ENCODE results near the gene CSH1. TPM values are rescaled to one million over a fixed set of nuclear protein-coding genes. Genes with fewer than 3 reads are reported as not detected.
"Not testable (repeated sequence)": the region's sequence is repeated elsewhere in the genome, so short reads cannot be mapped to it uniquely, and the experiment has no call there.

The CSH1 gene
- total RNA-seq, 2 experiments from 2014 or later = not detected

DNA sequence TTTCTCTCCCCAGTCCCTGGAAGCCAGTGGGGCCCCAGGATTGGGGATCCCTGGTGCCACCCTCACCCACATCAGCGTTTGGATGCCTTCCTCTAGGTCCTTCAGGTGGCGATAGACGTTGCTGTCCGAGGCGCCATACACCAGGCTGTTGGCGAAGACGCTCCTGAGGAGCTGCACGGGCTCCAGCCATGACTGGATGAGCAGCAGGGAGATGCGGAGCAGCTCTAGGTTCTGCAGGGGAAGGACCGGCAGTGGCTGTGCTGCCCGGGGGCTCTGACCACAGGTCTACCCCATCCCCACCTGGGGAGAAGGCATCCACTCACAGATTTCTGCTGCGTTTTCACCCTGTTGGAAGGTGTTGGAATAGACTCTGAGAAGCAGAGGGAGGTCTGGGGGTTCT, 15.7 kb downstream of the CSH1 start:
- ChIA-PET POLR2A (no interaction called here), CTCF (interaction anchor here (1.4 kb wide), 1 partner anchor 31 kb away, joined by 7 read pairs; the partner anchor contains the start of gene CSHL1)

DNA sequence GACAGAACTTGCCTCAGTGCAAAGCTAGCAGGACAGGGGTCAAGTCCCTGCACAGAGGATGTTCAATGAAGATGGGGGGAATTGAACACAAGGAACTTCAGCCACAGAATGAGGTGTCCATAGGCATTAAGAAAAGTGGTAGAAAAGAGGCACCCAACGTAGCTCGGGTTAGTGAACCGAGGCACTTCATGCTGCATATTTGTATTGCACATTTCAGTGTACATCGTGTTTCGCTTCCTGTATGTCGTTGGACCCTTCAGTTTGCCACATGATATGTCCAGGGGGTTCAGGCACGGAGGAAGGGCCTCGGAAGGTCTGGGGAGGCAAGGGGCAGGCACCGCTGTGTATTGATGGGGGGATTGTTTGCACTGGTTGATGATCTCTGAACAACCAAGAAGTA, 18.0 kb downstream of the CSH1 start:
- CTCF ChIA-PET, POLR2A ChIA-PET: not testable (repeated sequence)

DNA sequence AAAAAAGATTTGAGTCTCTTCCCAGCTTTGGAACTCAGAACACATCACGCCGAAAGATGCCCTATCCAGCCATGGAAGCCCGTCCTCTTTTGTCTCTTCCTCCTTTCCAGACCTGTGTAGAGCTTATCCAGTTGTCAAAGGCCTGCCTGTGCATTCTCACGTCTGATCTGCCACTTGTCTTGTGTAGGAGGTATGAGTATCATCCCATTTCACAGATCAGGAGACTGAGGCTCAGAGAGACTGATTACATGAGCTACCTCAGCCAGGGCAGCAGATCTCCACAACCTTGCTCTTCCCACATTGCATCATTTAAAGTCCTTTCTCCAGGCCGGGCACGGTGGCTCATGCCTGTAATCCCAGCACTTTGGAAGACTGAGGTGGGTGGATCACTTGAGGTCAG, 21.7 kb downstream of the CSH1 start:
- CTCF ChIA-PET, POLR2A ChIA-PET: not testable (repeated sequence)

GRCh38 chr17:63874061-63874626, 22.2 kb downstream of the CSH1 start:
- POLR2A ChIA-PET = not testable (repeated sequence)

GRCh38 chr17:63873577-63873976, 22.8 kb downstream of the CSH1 start, which contains the start of gene CSH2:
CSH2 (minus strand) TSS chr17:63873677; CDS start chr17:63873614, 63 bp downstream.
- POLR2A ChIA-PET, CTCF ChIA-PET: not testable (repeated sequence)

More at GRCh38 chr17:63874061-63874626, 22.2 kb downstream of the CSH1 start:
- CTCF ChIA-PET = not testable (repeated sequence)

DNA sequence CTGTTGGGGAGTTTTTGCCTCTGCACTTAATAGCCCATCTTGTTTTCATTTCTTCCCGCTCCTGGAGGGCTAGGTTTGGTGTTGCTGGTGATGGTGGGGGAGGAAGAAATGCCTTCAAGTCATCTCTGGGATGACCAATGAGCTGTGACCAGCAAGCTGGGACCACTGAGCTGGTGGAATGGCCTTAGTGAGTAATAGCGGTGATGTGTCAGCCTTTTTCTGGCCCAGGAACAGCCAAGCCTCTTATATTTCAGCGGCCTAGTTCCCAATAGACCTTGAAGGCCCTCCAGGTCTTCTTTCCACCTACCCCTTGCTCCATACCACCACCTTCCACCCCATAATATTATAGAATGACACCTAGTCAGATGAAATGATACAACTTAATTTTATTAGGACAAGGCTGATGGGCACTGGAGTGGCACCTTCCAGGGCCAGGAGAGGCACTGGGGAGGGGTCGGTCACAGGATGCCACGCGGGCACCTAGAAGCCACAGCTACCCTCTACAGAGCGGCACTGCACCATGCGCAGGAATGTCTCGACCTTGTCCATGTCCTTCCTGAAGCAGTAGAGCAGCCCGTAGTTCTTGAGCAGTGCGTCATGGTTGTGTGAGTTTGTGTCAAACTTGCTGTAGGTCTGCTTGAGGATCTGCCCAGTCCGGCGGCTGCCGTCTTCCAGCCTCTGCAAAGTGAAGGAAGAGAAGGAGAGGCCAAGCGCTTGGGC, 24.6 kb downstream of the CSH1 start:
- CTCF ChIA-PET, POLR2A ChIA-PET: not testable (repeated sequence)

DNA sequence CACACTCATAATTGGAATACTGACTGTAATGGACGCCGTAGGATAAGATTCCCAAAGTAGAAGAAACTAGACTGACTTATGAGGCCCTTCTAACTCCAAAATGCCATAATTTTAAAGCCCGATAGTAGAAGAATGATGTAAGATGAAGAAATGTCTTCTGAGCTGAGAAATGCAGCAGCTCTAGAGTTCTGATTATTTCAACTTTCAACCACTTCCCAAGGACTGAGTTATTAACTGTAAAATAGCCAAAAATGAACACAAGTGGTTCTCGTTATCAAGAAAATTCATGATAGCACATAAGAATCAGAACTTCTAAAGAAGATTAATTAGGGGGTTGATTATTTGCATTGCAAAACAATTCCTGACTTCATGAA, 26.1 kb downstream of the CSH1 start:
- POLR2A ChIA-PET, CTCF ChIA-PET: not testable (repeated sequence)

DNA sequence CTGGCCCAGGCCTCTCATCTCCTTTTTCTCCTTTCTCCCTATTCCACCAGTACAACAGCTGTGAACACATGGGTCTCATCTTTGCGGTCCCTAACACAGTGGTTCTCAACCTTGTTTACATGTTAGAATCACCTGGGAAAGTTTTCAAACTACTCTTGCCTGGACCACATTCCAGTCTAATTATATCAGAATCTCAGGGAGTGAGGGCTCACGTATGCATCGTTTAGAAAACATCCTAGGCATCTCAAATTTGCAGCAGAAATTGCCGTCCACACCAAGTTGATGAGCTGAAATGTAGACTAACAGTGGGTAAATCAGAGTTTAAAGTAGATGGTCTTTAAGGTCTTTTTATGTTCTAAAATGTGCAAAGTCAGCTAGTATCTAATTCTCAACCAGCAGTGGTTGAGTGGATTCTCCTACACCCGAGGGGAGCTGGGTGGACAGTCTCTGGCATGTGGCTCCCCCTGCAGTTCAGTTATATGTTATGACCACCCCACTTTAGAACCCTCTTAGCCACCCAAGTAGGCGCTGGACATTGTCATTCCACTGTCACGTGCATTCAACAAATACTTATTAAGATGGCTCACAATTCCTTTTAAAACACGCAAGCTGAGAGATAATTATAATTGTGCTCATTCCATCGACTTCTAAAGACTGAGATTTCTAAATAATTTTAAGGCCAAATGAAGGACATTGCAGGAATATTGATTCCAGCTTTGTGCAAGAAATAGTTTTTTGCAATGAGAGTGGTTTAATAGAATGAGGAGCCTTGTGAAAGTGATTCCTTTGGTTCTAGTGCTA, 26.7 kb downstream of the CSH1 start:
- CTCF ChIA-PET, POLR2A ChIA-PET: not testable (repeated sequence)

- CTCF ChIA-PET = interaction anchor here (0.9 to 2.5 kb wide), 5 partner anchors 12 to 124 kb away, joined by 3 to 8 read pairs (median 5); no protein-coding TSS in a partner anchor
- POLR2A ChIA-PET = not testable (repeated sequence)
Observed at GRCh38 chr17:63866625-63867024, 29.7 kb downstream of the CSH1 start.

DNA sequence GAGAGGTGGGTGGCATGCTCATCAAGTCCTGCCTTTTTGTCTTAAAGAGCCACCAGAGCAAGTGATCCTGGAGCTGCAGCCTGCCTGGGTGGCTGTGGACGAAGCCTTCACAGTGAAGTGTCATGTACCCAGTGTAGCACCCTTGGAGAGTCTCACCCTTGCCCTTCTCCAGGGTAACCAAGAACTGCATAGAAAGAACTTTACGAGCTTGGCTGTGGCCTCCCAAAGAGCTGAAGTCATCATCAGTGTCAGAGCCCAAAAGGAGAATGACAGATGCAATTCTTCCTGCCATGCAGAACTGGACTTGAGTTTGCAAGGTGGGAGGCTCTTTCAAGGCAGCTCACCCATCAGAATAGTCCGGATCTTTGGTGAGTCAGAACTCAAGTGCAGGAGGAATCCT, 37.1 kb downstream of the CSH1 start:
- ChIA-PET CTCF (interaction anchor here (2.2 kb wide), 1 partner anchor 10 kb away, joined by 11 read pairs; no protein-coding TSS in a partner anchor), POLR2A (no interaction called here)

DNA sequence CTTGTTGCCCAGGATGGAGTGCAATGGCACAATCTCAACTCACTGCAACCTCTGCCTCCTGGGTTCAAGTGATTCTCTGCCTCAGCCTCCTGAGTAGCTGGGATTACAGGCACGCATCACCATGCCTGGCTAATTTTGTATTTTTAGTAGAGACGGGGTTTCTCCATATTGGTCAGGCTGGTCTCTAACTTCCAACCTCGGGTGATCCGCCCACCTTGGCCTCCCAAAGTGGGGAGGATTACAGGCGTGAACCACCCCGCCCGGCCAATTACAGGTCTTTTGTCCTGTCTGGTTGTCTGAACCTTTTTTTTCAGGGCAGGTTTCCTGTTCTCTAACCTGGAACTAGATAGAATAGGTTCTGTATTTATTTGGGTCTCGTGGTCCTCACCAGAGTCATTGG, 39.9 kb downstream of the CSH1 start:
- CTCF ChIA-PET = interaction anchor here (0.7 kb wide), 1 partner anchor 581 kb away, joined by 3 read pairs; no protein-coding TSS in a partner anchor
- POLR2A ChIA-PET = not testable (repeated sequence)

DNA sequence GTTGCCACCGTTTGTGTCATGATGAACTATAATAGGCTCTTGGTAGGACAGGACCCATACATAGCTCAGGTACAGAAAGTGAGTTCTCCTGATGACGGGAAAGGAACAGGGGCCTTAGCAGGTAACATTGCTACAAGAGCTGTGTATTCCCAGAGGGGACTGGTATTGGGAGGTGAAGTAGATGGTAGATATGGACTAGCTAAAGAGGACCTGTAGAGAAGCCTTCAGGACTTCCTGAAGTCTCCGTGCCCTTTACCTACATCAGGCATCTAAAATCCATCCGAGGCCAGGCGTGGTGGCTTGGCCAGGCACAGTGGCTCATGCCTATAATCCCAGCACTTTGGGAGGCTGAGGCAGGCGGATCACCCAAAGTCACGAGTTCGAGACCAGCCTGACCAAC, 41.2 kb downstream of the CSH1 start:
- CTCF ChIA-PET = interaction anchor here (1.2 kb wide), 1 partner anchor 11 kb away, joined by 5 read pairs; no protein-coding TSS in a partner anchor
- POLR2A ChIA-PET = no interaction called here

- ChIA-PET CTCF (interaction anchor here (1.2 kb wide), 1 partner anchor 11 kb away, joined by 5 read pairs; no protein-coding TSS in a partner anchor), POLR2A (no interaction called here)
Observed at GRCh38 chr17:63854709-63855108, 41.7 kb downstream of the CSH1 start.

DNA sequence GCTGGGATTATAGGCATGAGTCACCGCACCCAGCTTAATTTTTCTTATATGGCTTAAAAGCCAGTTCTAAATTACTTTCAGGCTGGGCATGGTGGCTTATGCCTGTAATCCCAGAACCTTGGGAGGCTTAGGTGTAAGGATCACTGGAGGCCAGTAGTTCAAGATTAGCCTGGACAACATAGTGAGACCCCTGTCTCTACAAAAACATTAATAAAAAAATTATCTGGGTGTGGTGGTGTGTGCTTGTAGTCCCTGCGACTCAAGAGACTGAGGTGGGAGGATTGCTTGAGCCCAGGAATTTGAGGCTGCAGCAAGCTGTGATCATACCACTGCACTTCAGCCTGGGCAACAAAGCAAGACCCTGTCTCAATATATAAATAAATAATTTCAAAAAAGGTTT, 43.1 kb downstream of the CSH1 start:
- CTCF ChIA-PET = no interaction called here
- POLR2A ChIA-PET = no interaction called here

- ChIA-PET POLR2A (no interaction called here), CTCF (interaction anchor here (0.7 to 1.2 kb wide), 2 partner anchors 15 to 117 kb away, joined by 3 read pairs; no protein-coding TSS in a partner anchor)
Observed at GRCh38 chr17:63850401-63850800, 46.0 kb downstream of the CSH1 start.

- POLR2A ChIA-PET = interaction anchor here (1.0 to 1.6 kb wide), 4 partner anchors 23 to 297 kb away, joined by 3 read pairs; partner anchors contain the start of gene CCDC47
- CTCF ChIA-PET = interaction anchor here (0.7 to 2.0 kb wide), 16 partner anchors 8 to 423 kb away, joined by 3 to 12 read pairs (median 4); no protein-coding TSS in a partner anchor
Observed at GRCh38 chr17:63848834-63849689, 47.3 kb downstream of the CSH1 start.

DNA sequence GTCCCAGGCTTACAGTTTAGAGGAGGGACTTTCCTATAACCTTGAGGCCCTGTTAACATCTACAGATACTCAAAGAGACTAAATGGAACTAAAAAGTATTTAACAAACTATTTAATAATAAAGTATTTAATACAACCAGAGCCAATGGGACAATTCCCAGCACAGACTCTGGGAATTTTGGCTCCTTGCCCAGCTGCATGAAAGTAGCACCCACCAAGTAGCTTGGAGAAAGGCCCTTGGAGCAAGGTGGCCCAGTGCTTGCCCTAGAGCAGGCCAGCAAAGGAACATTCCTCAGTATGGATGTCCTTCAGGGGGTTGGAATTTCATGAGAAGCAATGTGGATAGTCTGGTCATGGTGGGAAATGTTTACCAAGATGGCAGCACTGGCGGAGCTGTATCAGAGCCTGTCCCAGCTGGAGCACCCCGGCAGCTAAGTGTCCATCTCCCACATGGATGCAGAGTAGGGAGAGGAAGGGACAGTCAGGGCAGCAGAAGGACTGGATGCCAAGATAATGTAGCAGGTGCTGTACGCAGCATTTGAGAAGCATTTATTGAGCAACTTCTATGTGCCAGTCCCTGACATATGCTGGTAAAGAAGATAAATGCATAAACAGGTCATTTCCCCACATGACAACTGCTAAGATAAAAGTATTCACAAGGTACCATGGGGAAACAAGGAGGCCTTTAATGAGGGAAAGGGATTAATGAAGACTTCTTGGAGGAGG, 48.7 kb downstream of the CSH1 start:
- ChIA-PET CTCF (interaction anchor here (1.1 to 2.0 kb wide), 4 partner anchors 10 to 19 kb away, joined by 3 to 12 read pairs (median 4); no protein-coding TSS in a partner anchor), POLR2A (interaction anchor here (1.6 kb wide), 1 partner anchor 298 kb away, joined by 3 read pairs; no protein-coding TSS in a partner anchor)

DNA sequence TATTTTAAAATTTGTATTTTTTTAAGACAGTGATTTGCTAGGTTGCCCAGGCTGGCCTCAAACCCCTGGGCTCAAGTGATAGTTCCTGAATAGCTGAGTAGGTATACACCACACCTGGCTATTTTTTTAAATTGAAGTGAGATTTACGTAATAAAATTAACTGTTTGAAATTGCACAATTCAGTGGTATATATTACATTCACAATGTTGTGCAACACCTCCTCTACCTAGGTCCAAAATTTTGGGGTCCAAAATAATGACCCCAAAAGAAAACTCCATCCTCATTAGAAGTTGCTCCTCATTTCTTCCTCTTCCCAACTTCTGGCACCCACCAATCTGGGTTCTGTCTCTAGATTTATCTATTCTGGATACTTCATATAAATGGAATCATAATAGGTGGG, 50.9 kb downstream of the CSH1 start:
- POLR2A ChIA-PET = no interaction called here

More for the DNA sequence above, 50.9 kb downstream of the CSH1 start:
- CTCF ChIA-PET = no interaction called here

All from activated CD8-positive, alpha-beta memory T cell treated with anti-CD3 and anti-CD28 coated beads for 36 hours (primary cell).